ENCODE measurements around the gene ZNF736. TPM values are rescaled to one million over a fixed set of nuclear protein-coding genes. Genes with fewer than 3 reads are reported as not detected.

Gene ZNF736
- total and polyA plus RNA-seq, 2 experiments from 2014 or later, result 2.6 to 14.2 TPM

GRCh38 chr7:64308016-64308270 lies 5.8 kb upstream of the ZNF736 start (continued):
- TF ChIP-seq ZNF462 (CRISPR knock-in tag; IDR thresholded peaks at IDR 0.05), result no peak
- TF ChIP-seq EZH2 (IDR thresholded peaks at IDR 0.05; ENCODE audit: low read depth, unreplicated experiment), result no peak
- no peak for TF ChIP-seq POLR2AphosphoS5 (IDR thresholded peaks at IDR 0.05; ENCODE audit: low read depth)
- TF ChIP-seq ZNF114 (CRISPR knock-in tag; IDR thresholded peaks at IDR 0.05), result no peak
- no peak for TF ChIP-seq STAT1 (IDR thresholded peaks at IDR 0.05; ENCODE audit: unreplicated experiment)
- no peak for TF ChIP-seq ZNF331 (CRISPR knock-in tag; IDR thresholded peaks at IDR 0.05; ENCODE audit: low read depth)
- TF ChIP-seq, protein P1, sequence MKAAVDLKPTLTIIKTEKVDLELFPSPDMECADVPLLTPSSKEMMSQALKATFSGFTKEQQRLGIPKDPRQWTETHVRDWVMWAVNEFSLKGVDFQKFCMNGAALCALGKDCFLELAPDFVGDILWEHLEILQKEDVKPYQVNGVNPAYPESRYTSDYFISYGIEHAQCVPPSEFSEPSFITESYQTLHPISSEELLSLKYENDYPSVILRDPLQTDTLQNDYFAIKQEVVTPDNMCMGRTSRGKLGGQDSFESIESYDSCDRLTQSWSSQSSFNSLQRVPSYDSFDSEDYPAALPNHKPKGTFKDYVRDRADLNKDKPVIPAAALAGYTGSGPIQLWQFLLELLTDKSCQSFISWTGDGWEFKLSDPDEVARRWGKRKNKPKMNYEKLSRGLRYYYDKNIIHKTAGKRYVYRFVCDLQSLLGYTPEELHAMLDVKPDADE (IDR thresholded peaks at IDR 0.05), result no peak

GRCh38 chr7:64310426-64310825 lies 3.3 kb upstream of the ZNF736 start:
- DNase-seq (ENCODE audit: low spot score) (no peak), ATAC-seq (no peak)
- no peaks in the 10 kb centered on the region for H3K4me1 ChIP-seq (ENCODE audit: insufficient read depth)
- Mint-ChIP-seq H3K36me3 (ENCODE audit: low read depth) (peaks cover 19% of the 10 kb centered on the region), H3K4me3 (no peak overlapping the region), H3K27me3 (ENCODE audit: insufficient read depth, low read depth, poor library complexity) (peaks cover 9% of the 10 kb centered on the region), H3K4me1 (peaks cover 5% of the 10 kb centered on the region; the same call in 1 of the 3 replicates), H3K9me3 (peaks cover 89% of the 10 kb centered on the region), H3K27ac (no peak overlapping the region)
- H3K36me3 ChIP-seq (ENCODE audit: insufficient read depth), result no peaks in the 10 kb centered on the region
- H3K4me3 ChIP-seq, result no peak overlapping the region
- peaks cover 15% of the 10 kb centered on the region for H3K79me2 ChIP-seq (replicated peaks; ENCODE audit: insufficient read depth)
- H3K4me2 ChIP-seq, result no peak overlapping the region
- H3K9me2 ChIP-seq (ENCODE audit: insufficient read depth), result no peaks in the 10 kb centered on the region
- H3K27me3 ChIP-seq (ENCODE audit: insufficient read depth), result no peaks in the 10 kb centered on the region
- H4K20me1 ChIP-seq (replicated peaks; ENCODE audit: insufficient read depth), result no peaks in the 10 kb centered on the region
- H2AFZ ChIP-seq, result no peak overlapping the region
- no peaks in the 10 kb centered on the region for H3F3A ChIP-seq (replicated peaks; ENCODE audit: low read depth)
- H3K27ac ChIP-seq (ENCODE audit: low read depth), result no peak overlapping the region
- TF ChIP-seq POLR2AphosphoS5 (IDR thresholded peaks at IDR 0.05; ENCODE audit: low read depth) (no peak), EZH2 (IDR thresholded peaks at IDR 0.05; ENCODE audit: low read depth, unreplicated experiment) (no peak), CREB1 (CRISPR knock-in tag; IDR thresholded peaks at IDR 0.05; ENCODE audit: low read depth) (no peak), STAT1 (IDR thresholded peaks at IDR 0.05; ENCODE audit: unreplicated experiment) (no peak), EZH2phosphoT487 (IDR thresholded peaks at IDR 0.05; ENCODE audit: unreplicated experiment) (no peak)
- TF ChIP-seq, protein P2, sequence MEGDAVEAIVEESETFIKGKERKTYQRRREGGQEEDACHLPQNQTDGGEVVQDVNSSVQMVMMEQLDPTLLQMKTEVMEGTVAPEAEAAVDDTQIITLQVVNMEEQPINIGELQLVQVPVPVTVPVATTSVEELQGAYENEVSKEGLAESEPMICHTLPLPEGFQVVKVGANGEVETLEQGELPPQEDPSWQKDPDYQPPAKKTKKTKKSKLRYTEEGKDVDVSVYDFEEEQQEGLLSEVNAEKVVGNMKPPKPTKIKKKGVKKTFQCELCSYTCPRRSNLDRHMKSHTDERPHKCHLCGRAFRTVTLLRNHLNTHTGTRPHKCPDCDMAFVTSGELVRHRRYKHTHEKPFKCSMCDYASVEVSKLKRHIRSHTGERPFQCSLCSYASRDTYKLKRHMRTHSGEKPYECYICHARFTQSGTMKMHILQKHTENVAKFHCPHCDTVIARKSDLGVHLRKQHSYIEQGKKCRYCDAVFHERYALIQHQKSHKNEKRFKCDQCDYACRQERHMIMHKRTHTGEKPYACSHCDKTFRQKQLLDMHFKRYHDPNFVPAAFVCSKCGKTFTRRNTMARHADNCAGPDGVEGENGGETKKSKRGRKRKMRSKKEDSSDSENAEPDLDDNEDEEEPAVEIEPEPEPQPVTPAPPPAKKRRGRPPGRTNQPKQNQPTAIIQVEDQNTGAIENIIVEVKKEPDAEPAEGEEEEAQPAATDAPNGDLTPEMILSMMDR (conservative IDR thresholded peaks at IDR 0.05; ENCODE audit: low read depth in 2 of 2), result no peak

Data from GM23338 (cell line).